Glutamatergic neuron (in vitro differentiated cells): Measurements from ENCODE around the gene BCAS2. TPM values are rescaled to one million over a fixed set of nuclear protein-coding genes. Genes with fewer than 3 reads are reported as not detected.
"Not testable (repeated sequence)": the region's sequence is repeated elsewhere in the genome, so short reads cannot be mapped to it uniquely, and the experiment has no call there.

Source experiments
- DNase-seq: peaks from one replicate; pipeline ENCODE4 v3.0.0; 2022
- H3K27ac Mint-ChIP-seq: one replicate; pipeline ENCODE4 v1.8.0; 2020; ENCODE audit warnings: mild to moderate bottlenecking, mixed read lengths, inconsistent platforms; ENCODE audit not compliant: unreplicated experiment
- H3K27me3 Mint-ChIP-seq: one replicate; pipeline ENCODE4 v1.8.0; 2020; ENCODE audit warnings: mild to moderate bottlenecking, moderate library complexity, mixed read lengths, inconsistent platforms; ENCODE audit not compliant: unreplicated experiment
- H3K36me3 Mint-ChIP-seq: one replicate; pipeline ENCODE4 v1.8.0; 2020; ENCODE audit warnings: mild to moderate bottlenecking, mixed read lengths, inconsistent platforms; ENCODE audit not compliant: unreplicated experiment
- H3K4me1 Mint-ChIP-seq: one replicate; pipeline ENCODE4 v1.8.0; 2020; ENCODE audit warnings: mild to moderate bottlenecking, low read depth, mixed read lengths, inconsistent platforms; ENCODE audit not compliant: unreplicated experiment
- H3K4me3 Mint-ChIP-seq: one replicate; pipeline ENCODE4 v1.8.0; 2020; ENCODE audit warnings: mild to moderate bottlenecking, mixed read lengths, inconsistent platforms; ENCODE audit not compliant: unreplicated experiment
- H3K9me3 Mint-ChIP-seq: one replicate; pipeline ENCODE4 v1.8.0; 2020; ENCODE audit warnings: mild to moderate bottlenecking, moderate library complexity, mixed read lengths, inconsistent platforms; ENCODE audit not compliant: unreplicated experiment
- CTCF ChIP-seq: fragments of 200-600 bp; sonication (generic); IDR thresholded peaks from one replicate; pipeline ENCODE4 v1.5.0; 2021; ENCODE audit not compliant: partially characterized antibody, unreplicated experiment
- total RNA-seq: library from RNA; stranded (reverse); fragmentation: NEBNext Ultra II Directional; extraction: Animal tissue kit (Norgen Biotek cat#: 25700); gene quantifications from one replicate; pipeline ENCODE4 v1.2.1, GENCODE V29; 2021; ENCODE audit not compliant: unreplicated experiment

Gene BCAS2
- total RNA-seq, 1 donor from 2014 or later: 52.4 TPM

- no peak for TF ChIP-seq CTCF
- peaks cover 2% of the 10 kb centered on the region for H3K27me3 Mint-ChIP-seq
Measured at GRCh38 chr1:114586513-114587047, 5.2 kb upstream of the BCAS2 start.

GRCh38 chr1:114585231-114585630 lies 3.8 kb upstream of the BCAS2 start:
- Mint-ChIP-seq H3K36me3 (no peaks in the 10 kb centered on the region), H3K4me3 (no peak overlapping the region), H3K27me3 (peaks cover 5% of the 10 kb centered on the region), H3K27ac (no peak overlapping the region), H3K4me1 (no peaks in the 10 kb centered on the region), H3K9me3 (peaks cover 11% of the 10 kb centered on the region)
- no peak for DNase-seq
- no peak for TF ChIP-seq CTCF

More at GRCh38 chr1:114586513-114587047, 5.2 kb upstream of the BCAS2 start:
- peaks cover 7% of the 10 kb centered on the region for H3K9me3 Mint-ChIP-seq
- DNase-seq: no peak
- H3K36me3 Mint-ChIP-seq: no peaks in the 10 kb centered on the region
- no peaks in the 10 kb centered on the region for H3K4me1 Mint-ChIP-seq
- H3K4me3 Mint-ChIP-seq: no peak overlapping the region
- H3K27ac Mint-ChIP-seq: no peak overlapping the region

GRCh38 chr1:114574365-114574764 lies 7.0 kb downstream of the BCAS2 start:
- Mint-ChIP-seq H3K36me3 (no peaks in the 10 kb centered on the region), H3K4me3 (no peak overlapping the region), H3K4me1 (no peaks in the 10 kb centered on the region), H3K9me3 (no peaks in the 10 kb centered on the region), H3K27ac (no peak overlapping the region), H3K27me3 (peaks cover 2% of the 10 kb centered on the region)
- DNase-seq: no peak
- no peak for TF ChIP-seq CTCF

- no peaks in the 10 kb centered on the region for H3K4me1 Mint-ChIP-seq
- DNase-seq: no peak
- no peak overlapping the region for H3K27ac Mint-ChIP-seq
- no peaks in the 10 kb centered on the region for H3K36me3 Mint-ChIP-seq
- TF ChIP-seq CTCF: no peak
- H3K4me3 Mint-ChIP-seq: no peak overlapping the region
- H3K27me3 Mint-ChIP-seq: peaks cover 3% of the 10 kb centered on the region
- no peaks in the 10 kb centered on the region for H3K9me3 Mint-ChIP-seq
Measured at GRCh38 chr1:114564141-114564540, 17.3 kb downstream of the BCAS2 start.

GRCh38 chr1:114562978-114563510 lies 18.4 kb downstream of the BCAS2 start:
- not testable (repeated sequence) for H3K4me3 Mint-ChIP-seq, H3K4me1 Mint-ChIP-seq, DNase-seq, H3K36me3 Mint-ChIP-seq, H3K27ac Mint-ChIP-seq, H3K27me3 Mint-ChIP-seq, H3K9me3 Mint-ChIP-seq
